Measurements from ENCODE around the gene HHAT.

DNA sequence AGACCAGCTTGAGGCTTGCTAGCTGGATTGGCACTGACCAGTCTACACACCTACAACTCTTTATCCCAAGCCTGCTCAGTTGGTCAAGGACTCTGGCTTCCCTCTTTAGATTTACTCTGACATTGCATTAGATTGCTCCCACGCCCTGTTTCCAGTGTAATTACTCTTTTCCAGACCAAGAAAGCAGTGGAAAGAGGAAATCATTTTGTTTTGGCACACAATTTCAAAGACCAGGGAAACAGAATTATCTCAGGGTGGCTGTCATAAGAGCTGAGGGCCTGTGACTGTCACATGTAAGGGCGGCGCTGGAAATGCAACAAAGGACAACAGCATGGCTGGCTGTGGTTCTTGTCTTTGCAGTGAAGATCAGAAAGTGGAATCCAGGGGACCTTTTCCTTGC, 302.7 kb downstream of the HHAT start:
- TF ChIP-seq, protein P1, sequence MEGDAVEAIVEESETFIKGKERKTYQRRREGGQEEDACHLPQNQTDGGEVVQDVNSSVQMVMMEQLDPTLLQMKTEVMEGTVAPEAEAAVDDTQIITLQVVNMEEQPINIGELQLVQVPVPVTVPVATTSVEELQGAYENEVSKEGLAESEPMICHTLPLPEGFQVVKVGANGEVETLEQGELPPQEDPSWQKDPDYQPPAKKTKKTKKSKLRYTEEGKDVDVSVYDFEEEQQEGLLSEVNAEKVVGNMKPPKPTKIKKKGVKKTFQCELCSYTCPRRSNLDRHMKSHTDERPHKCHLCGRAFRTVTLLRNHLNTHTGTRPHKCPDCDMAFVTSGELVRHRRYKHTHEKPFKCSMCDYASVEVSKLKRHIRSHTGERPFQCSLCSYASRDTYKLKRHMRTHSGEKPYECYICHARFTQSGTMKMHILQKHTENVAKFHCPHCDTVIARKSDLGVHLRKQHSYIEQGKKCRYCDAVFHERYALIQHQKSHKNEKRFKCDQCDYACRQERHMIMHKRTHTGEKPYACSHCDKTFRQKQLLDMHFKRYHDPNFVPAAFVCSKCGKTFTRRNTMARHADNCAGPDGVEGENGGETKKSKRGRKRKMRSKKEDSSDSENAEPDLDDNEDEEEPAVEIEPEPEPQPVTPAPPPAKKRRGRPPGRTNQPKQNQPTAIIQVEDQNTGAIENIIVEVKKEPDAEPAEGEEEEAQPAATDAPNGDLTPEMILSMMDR (conservative IDR thresholded peaks at IDR 0.05; ENCODE audit: low read depth, low read length) = no peak
- TF ChIP-seq EZH2 (IDR thresholded peaks at IDR 0.05; ENCODE audit: borderline replicate concordance, low read depth, low read length, poor library complexity, severe bottlenecking) = no peak
